ENCODE data around the gene FAM181A.

Gene FAM181A

DNA sequence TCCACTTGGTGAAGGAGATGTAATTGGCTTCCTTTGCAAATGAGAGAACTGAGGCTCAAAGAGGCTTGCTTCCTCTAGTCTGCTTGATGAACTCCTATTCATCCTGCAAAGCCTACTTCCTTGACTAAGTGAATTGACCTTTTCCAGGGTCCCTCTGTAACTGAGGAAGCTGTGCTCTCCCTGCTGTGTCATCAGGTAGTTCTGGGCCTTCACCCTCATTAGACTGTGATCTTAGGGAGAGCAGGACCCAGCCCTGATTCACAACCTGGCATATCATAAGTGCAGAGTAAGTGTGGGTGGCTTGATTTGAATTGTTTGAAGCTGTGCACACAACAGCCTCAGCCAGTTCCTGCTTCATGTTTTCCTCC, 32.9 kb downstream of the FAM181A start:
- ATAC-seq (ENCODE audit: insufficient read depth, low read depth) (no peak), DNase-seq (no peak)
- H3K27me3 ChIP-seq (ENCODE audit: insufficient read depth, low read length, poor library complexity): peaks cover 2% of the 10 kb centered on the region
- peaks cover 2% of the 10 kb centered on the region; the same call in 1 of the 2 replicates for H4K20me1 ChIP-seq (ENCODE audit: insufficient read depth, low read length)
- no peak overlapping the region for H2AFZ ChIP-seq (ENCODE audit: low read depth, low read length)
- H3K27ac ChIP-seq (ENCODE audit: low read length): no peak overlapping the region
- no peaks in the 10 kb centered on the region for H3K79me2 ChIP-seq (ENCODE audit: insufficient read depth, low read length)
- TF ChIP-seq EZH2 (IDR thresholded peaks at IDR 0.05; ENCODE audit: borderline replicate concordance, low read depth, low read length, severe bottlenecking): no peak
- TF ChIP-seq, protein P1, sequence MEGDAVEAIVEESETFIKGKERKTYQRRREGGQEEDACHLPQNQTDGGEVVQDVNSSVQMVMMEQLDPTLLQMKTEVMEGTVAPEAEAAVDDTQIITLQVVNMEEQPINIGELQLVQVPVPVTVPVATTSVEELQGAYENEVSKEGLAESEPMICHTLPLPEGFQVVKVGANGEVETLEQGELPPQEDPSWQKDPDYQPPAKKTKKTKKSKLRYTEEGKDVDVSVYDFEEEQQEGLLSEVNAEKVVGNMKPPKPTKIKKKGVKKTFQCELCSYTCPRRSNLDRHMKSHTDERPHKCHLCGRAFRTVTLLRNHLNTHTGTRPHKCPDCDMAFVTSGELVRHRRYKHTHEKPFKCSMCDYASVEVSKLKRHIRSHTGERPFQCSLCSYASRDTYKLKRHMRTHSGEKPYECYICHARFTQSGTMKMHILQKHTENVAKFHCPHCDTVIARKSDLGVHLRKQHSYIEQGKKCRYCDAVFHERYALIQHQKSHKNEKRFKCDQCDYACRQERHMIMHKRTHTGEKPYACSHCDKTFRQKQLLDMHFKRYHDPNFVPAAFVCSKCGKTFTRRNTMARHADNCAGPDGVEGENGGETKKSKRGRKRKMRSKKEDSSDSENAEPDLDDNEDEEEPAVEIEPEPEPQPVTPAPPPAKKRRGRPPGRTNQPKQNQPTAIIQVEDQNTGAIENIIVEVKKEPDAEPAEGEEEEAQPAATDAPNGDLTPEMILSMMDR (IDR thresholded peaks at IDR 0.05; ENCODE audit: borderline replicate concordance, extremely low read depth, low read length, poor library complexity, severe bottlenecking): no peak
- no peaks in the 10 kb centered on the region for H3K9me3 ChIP-seq (ENCODE audit: insufficient read depth, low read length, severe bottlenecking)
- no peak overlapping the region for H3K4me2 ChIP-seq (ENCODE audit: insufficient read depth, low read length)
- H3K36me3 ChIP-seq (ENCODE audit: insufficient read depth, low read length): no peaks in the 10 kb centered on the region
- no peak overlapping the region for H3K4me3 ChIP-seq (ENCODE audit: low read depth in 1 of 2, low read length in 2 of 2)
- no peaks in the 10 kb centered on the region for H3K4me1 ChIP-seq (ENCODE audit: insufficient read depth, low read length)
- H3K9ac ChIP-seq (ENCODE audit: low read depth, low read length): no peak overlapping the region

DNA sequence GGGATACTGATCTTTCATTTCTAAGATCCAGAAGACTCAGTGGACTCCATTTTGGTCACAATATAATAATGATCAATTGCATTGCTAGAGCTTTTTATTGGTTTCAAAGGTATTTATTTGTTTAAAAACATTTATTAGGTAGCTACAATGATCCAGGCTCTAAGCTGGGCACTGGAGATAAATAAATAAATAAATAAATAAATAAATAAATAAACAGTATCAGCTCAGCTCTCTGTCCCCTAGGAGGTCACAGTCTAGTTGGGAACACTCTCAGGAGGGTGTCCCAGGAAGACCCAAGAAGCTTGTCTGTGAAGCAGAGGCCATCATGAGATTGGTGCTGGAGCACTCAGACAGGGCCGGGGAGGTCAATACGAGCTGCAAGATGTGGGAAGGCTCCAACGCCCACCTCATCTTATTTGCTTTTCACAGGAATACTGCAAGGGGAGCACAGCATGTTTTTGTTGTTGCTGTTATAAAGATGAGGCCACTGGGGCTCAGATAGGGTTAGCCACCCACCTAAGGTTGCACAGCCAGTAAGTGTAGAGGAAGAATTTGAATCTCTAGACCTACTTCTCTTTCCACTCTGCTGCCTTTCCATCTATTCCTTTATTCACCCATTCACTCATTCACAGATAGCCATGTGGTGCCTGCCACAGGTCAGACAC, 33.8 kb downstream of the FAM181A start:
- H3K9ac ChIP-seq (ENCODE audit: low read depth, low read length): no peak overlapping the region
- no peak overlapping the region for H2AFZ ChIP-seq (ENCODE audit: low read depth, low read length)
- no peak overlapping the region for H3K4me3 ChIP-seq (ENCODE audit: low read depth in 1 of 2, low read length in 2 of 2)
- H3K27ac ChIP-seq (ENCODE audit: low read length): no peak overlapping the region
- no peaks in the 10 kb centered on the region for H3K4me1 ChIP-seq (ENCODE audit: insufficient read depth, low read length)
- TF ChIP-seq EZH2 (IDR thresholded peaks at IDR 0.05; ENCODE audit: borderline replicate concordance, low read depth, low read length, severe bottlenecking): no peak
- TF ChIP-seq, protein P1 (IDR thresholded peaks at IDR 0.05; ENCODE audit: borderline replicate concordance, extremely low read depth, low read length, poor library complexity, severe bottlenecking): no peak
- no peak overlapping the region for H3K4me2 ChIP-seq (ENCODE audit: insufficient read depth, low read length)
- peaks cover 2% of the 10 kb centered on the region for H3K27me3 ChIP-seq (ENCODE audit: insufficient read depth, low read length, poor library complexity)
- no peak for DNase-seq
- no peaks in the 10 kb centered on the region for H3K9me3 ChIP-seq (ENCODE audit: insufficient read depth, low read length, severe bottlenecking)
- H3K79me2 ChIP-seq (ENCODE audit: insufficient read depth, low read length): no peaks in the 10 kb centered on the region
- ATAC-seq (ENCODE audit: insufficient read depth, low read depth): no peak
- H3K36me3 ChIP-seq (ENCODE audit: insufficient read depth, low read length): no peaks in the 10 kb centered on the region
- peaks cover 4% of the 10 kb centered on the region for H4K20me1 ChIP-seq (ENCODE audit: insufficient read depth, low read length)

DNA sequence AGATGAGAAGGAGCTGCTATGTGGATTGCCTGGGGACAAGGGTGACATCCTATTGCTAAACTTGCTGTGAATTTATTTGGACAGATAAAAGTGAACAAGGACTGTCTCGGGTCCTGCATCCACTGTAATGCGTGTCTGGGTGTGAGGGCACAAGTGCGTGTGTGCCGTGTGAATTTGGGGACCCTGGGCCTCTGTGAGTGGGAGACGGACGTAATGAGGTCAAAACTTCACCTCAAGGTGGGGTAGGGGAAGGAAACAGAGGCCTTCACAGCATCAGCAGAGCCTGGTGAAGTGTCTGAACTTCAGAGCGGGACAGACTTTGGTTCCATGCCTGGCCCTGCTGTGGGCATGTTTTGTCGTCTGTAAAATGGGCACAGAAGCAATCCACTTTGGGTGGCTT, 34.5 kb downstream of the FAM181A start:
- ATAC-seq (ENCODE audit: insufficient read depth, low read depth) (no peak), DNase-seq (no peak)
- Histone ChIP-seq H3K4me2 (ENCODE audit: insufficient read depth, low read length) (no peak overlapping the region), H3K27ac (ENCODE audit: low read length) (no peak overlapping the region), H3K9ac (ENCODE audit: low read depth, low read length) (no peak overlapping the region), H4K20me1 (ENCODE audit: insufficient read depth, low read length) (peaks cover 6% of the 10 kb centered on the region), H3K9me3 (ENCODE audit: insufficient read depth, low read length, severe bottlenecking) (no peaks in the 10 kb centered on the region), H3K36me3 (ENCODE audit: insufficient read depth, low read length) (no peaks in the 10 kb centered on the region), H3K4me1 (ENCODE audit: insufficient read depth, low read length) (no peaks in the 10 kb centered on the region), H3K4me3 (ENCODE audit: low read depth in 1 of 2, low read length in 2 of 2) (no peak overlapping the region), H3K79me2 (ENCODE audit: insufficient read depth, low read length) (no peaks in the 10 kb centered on the region), H2AFZ (ENCODE audit: low read depth, low read length) (no peak overlapping the region), H3K27me3 (ENCODE audit: insufficient read depth, low read length, poor library complexity) (peaks cover 2% of the 10 kb centered on the region)
- no peak for TF ChIP-seq EZH2 (IDR thresholded peaks at IDR 0.05; ENCODE audit: borderline replicate concordance, low read depth, low read length, severe bottlenecking)
- TF ChIP-seq, protein P1 (IDR thresholded peaks at IDR 0.05; ENCODE audit: borderline replicate concordance, extremely low read depth, low read length, poor library complexity, severe bottlenecking): no peak

All from DND-41 (cell line).